ENCODE measurements around the gene PRDM2. TPM values are rescaled to one million over a fixed set of nuclear protein-coding genes. Genes with fewer than 3 reads are reported as not detected.

PRDM2 gene
- total and polyA plus RNA-seq, 8 donors: 9.3 to 26.4 (median 15.1) TPM

DNA sequence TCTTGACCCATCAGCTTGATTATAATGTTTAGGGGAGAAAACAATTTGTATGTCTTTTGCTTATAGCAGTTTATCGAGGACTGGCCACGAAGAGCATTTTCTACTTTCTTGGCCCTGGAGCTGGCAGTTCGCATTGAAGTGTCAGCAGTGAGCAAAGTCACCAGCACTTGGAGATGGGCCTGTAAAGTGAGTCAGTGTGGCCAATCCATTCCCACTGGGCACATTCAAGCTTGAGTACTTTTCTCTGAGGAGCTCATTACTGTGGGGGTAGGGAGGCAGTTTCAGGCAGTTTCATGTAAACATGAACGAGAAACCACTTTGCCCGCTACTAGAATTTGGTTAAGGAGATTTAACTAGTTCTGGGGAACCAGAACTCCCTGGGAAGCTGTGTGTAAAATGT is 164.8 kb downstream of the PRDM2 start:
- H3K36me3 ChIP-seq: no peaks in the 10 kb centered on the region
- H3K9me3 ChIP-seq: no peaks in the 10 kb centered on the region
- FAIRE-seq (no peak), DNase-seq (no peak), ATAC-seq (no peak)
- TF ChIP-seq CTCF (IDR thresholded peaks at IDR 0.05): no peak
- 88 to 90% methylated on average over 5 of the region's 5 CpGs for WGBS, 2 donors
- intact Hi-C loops (cut with DNase I): no loop called here
- H3K4me3 ChIP-seq: no peak overlapping the region
- H3K27ac ChIP-seq: no peak overlapping the region
- H3K27me3 ChIP-seq: no peaks in the 10 kb centered on the region
- H3K4me1 ChIP-seq: no peaks in the 10 kb centered on the region

DNA sequence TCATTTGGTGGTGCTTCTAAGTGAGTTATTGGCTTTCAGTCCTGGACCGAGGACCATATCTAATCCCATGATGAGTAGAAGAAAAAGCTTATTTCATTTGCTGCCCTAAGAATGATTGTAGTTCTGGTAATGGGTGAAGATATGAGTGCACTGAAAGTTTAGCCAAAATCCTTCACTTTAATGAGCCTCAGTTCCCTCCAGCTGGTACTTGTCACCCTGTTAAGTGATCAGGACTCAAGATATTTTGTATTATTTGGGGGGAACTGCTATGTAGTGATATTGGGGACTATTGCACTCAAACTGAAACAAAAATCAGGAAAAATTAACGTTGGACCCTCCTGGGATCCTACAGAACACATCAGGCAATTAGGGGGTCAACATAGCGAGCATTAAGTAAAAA is 165.9 kb downstream of the PRDM2 start:
- H3K4me3 ChIP-seq: no peak overlapping the region
- WGBS, 2 donors: 51 to 69% methylated on average over 3 of the region's 3 CpGs
- H3K27me3 ChIP-seq: no peaks in the 10 kb centered on the region
- no peak for TF ChIP-seq CTCF (IDR thresholded peaks at IDR 0.05)
- DNase-seq: no peak
- ATAC-seq: no peak
- FAIRE-seq: no peak
- no peaks in the 10 kb centered on the region for H3K4me1 ChIP-seq
- H3K36me3 ChIP-seq: no peaks in the 10 kb centered on the region
- H3K9me3 ChIP-seq: no peaks in the 10 kb centered on the region
- intact Hi-C loops (cut with DNase I): no loop called here
- no peak overlapping the region for H3K27ac ChIP-seq

DNA sequence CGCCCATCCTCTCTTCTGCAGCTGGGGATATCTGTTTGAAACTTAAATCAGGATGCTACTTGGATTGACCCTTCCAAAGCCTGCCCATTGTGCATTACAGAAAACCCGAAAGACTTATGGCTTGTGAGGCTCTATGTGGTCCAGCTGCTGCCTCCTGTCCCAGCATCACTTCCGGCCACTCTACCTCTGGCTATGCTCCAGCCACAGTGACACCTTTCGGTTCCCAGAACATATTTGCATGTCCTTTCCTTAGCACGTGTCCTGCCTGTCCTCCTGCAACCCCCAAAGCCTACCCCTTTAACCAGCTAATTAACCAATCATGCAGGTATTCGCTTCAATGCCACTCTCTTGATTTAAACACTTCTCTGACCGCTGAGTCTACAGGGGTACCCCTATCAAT is 167.6 kb downstream of the PRDM2 start:
- TF ChIP-seq CTCF (IDR thresholded peaks at IDR 0.05): no peak
- 69 to 71% methylated on average over 7 of the region's 7 CpGs for WGBS, 2 donors
- ATAC-seq (no peak), FAIRE-seq (no peak), DNase-seq (no peak)
- Histone ChIP-seq H3K4me1 (no peaks in the 10 kb centered on the region), H3K36me3 (no peaks in the 10 kb centered on the region), H3K27me3 (no peaks in the 10 kb centered on the region), H3K27ac (no peak overlapping the region), H3K4me3 (no peak overlapping the region), H3K9me3 (no peaks in the 10 kb centered on the region)
- intact Hi-C loops (cut with DNase I): no loop called here

GRCh38 chr1:13869172-13869797 is 169.3 kb downstream of the PRDM2 start:
- Histone ChIP-seq H3K27me3 (no peaks in the 10 kb centered on the region), H3K4me3 (no peak overlapping the region), H3K4me1 (no peaks in the 10 kb centered on the region), H3K9me3 (no peaks in the 10 kb centered on the region), H3K27ac (no peak overlapping the region), H3K36me3 (no peaks in the 10 kb centered on the region)
- DNase-seq (no peak), ATAC-seq (no peak), FAIRE-seq (no peak)
- TF ChIP-seq CTCF (IDR thresholded peaks at IDR 0.05): no peak
- WGBS, 2 donors: 44 to 57% methylated on average over 7 of the region's 7 CpGs
- intact Hi-C loops (cut with DNase I): no loop called here

DNA sequence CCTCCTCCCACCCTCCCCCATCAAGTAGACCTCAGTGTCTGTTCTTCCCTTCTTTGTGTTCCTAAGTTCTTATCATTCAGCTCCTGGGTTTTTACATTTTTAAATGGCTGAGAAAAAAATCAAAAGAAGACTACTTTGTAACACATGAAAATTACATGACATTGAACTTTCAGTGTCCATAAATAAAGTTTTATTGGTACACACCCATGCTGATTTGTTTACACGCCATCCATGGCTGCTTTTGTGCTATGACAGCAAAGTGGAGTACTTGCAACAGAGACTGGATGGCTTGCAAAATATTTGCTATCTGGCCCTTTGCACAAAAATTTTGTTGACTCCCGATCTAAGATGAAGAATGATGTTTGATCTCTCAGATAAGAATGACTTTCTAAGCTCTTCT is 171.4 kb downstream of the PRDM2 start:
- DNase-seq (no peak), FAIRE-seq (no peak), ATAC-seq (no peak)
- no peaks in the 10 kb centered on the region for H3K9me3 ChIP-seq
- H3K36me3 ChIP-seq: no peaks in the 10 kb centered on the region
- H3K4me3 ChIP-seq: no peak overlapping the region
- no peak overlapping the region for H3K27ac ChIP-seq
- intact Hi-C loops (cut with DNase I): no loop called here
- TF ChIP-seq CTCF (IDR thresholded peaks at IDR 0.05): no peak
- H3K27me3 ChIP-seq: no peaks in the 10 kb centered on the region
- no peaks in the 10 kb centered on the region for H3K4me1 ChIP-seq
- 41 to 42% methylated on average over 2 of the region's 2 CpGs for WGBS, 2 donors
